HG03139 (cell line): ENCODE results near the gene ALDH7A1.
"Not testable (repeated sequence)": the region's sequence is repeated elsewhere in the genome, so short reads cannot be mapped to it uniquely, and the experiment has no call there.

Source experiments
- ATAC-seq: cut with Tn5 transposase; IDR thresholded peaks from one replicate; pipeline ENCODE4 v1.9.1; 2021; ENCODE audit not compliant: unreplicated experiment

The ALDH7A1 gene

GRCh38 chr5:126595486-126596083 lies 566 bp upstream of the ALDH7A1 start:
- ATAC-seq, result peak; percentile 14

GRCh38 chr5:126591549-126591948 lies 3.5 kb downstream of the ALDH7A1 start:
- ATAC-seq, result no peak

GRCh38 chr5:126589536-126590297 lies 5.3 kb downstream of the ALDH7A1 start:
- ATAC-seq, result no peak

- no peak for ATAC-seq
These were observed 7.2 kb downstream of the ALDH7A1 start for GRCh38 chr5:126587551-126588390.

- no peak for ATAC-seq
These were observed 11.3 kb downstream of the ALDH7A1 start for GRCh38 chr5:126583761-126584160.

- ATAC-seq, result no peak
These were observed 15.3 kb downstream of the ALDH7A1 start for GRCh38 chr5:126579716-126580115.

GRCh38 chr5:126577415-126577814 lies 17.6 kb downstream of the ALDH7A1 start:
- no peak for ATAC-seq

- ATAC-seq, result no peak
These were observed 18.0 kb downstream of the ALDH7A1 start for GRCh38 chr5:126576974-126577373.

GRCh38 chr5:126575644-126576043 lies 19.4 kb downstream of the ALDH7A1 start:
- no peak for ATAC-seq

- ATAC-seq, result no peak
These were observed 26.7 kb downstream of the ALDH7A1 start for GRCh38 chr5:126568206-126568755.

- peak; percentile 71 for ATAC-seq
These were observed 32.2 kb downstream of the ALDH7A1 start for GRCh38 chr5:126562823-126563222.

GRCh38 chr5:126561908-126562307 lies 33.1 kb downstream of the ALDH7A1 start:
- ATAC-seq, result no peak

- not testable (repeated sequence) for ATAC-seq
These were observed 39.9 kb downstream of the ALDH7A1 start for GRCh38 chr5:126555101-126555500.

GRCh38 chr5:126552614-126553013 lies 42.4 kb downstream of the ALDH7A1 start:
- ATAC-seq, result no peak

- peak; percentile 62 for ATAC-seq
These were observed 50.8 kb downstream of the ALDH7A1 start for GRCh38 chr5:126544087-126544740.

GRCh38 chr5:126543660-126544059 lies 51.4 kb downstream of the ALDH7A1 start:
- ATAC-seq, result no peak

GRCh38 chr5:126543009-126543408 lies 52.0 kb downstream of the ALDH7A1 start:
- no peak for ATAC-seq

GRCh38 chr5:126542441-126542840 lies 52.6 kb downstream of the ALDH7A1 start:
- ATAC-seq, result no peak

- no peak for ATAC-seq
These were observed 54.4 kb downstream of the ALDH7A1 start for GRCh38 chr5:126540631-126541030.

GRCh38 chr5:126538579-126538978 lies 56.4 kb downstream of the ALDH7A1 start:
- no peak for ATAC-seq

GRCh38 chr5:126536874-126537273 lies 58.1 kb downstream of the ALDH7A1 start:
- no peak for ATAC-seq
